Measurements from ENCODE around the gene RXFP4.
"Not testable (repeated sequence)": the region's sequence is repeated elsewhere in the genome, so short reads cannot be mapped to it uniquely, and the experiment has no call there.

The RXFP4 gene
- long read RNA-seq, donor 1: 0 reads
- long read RNA-seq, donor 2: 0 reads
- long read RNA-seq, donor 3: 0 reads
- long read RNA-seq, donor 4: 0 reads
- long read RNA-seq, donor 5: 0 reads
- long read RNA-seq, donor 6: 0 reads
- long read RNA-seq, donor 7: 0 reads
- long read RNA-seq, donor 8: 0 reads

GRCh38 chr1:155940993-155941844, at the start of gene RXFP4:
Gene RXFP4 (plus strand): TSS chr1:155941638. CDS start chr1:155941710, 72 bp downstream.
- DNase-seq: peak; percentile 42

GRCh38 chr1:155892796-155893195, 48.6 kb upstream of the RXFP4 start:
- no peak for DNase-seq

- peak; percentile 5 for DNase-seq
Observed at GRCh38 chr1:155893389-155894142, 47.9 kb upstream of the RXFP4 start.

GRCh38 chr1:155895617-155896016, 45.8 kb upstream of the RXFP4 start:
- DNase-seq: not testable (repeated sequence)

- DNase-seq: not testable (repeated sequence)
Observed at GRCh38 chr1:155896476-155896875, 45.0 kb upstream of the RXFP4 start.

GRCh38 chr1:155897746-155898145, 43.7 kb upstream of the RXFP4 start:
- DNase-seq: no peak

GRCh38 chr1:155898888-155899287, 42.5 kb upstream of the RXFP4 start:
- no peak for DNase-seq

- DNase-seq: no peak
Observed at GRCh38 chr1:155899683-155900082, 41.8 kb upstream of the RXFP4 start.

GRCh38 chr1:155900161-155900560, 41.3 kb upstream of the RXFP4 start:
- DNase-seq: no peak

- no peak for DNase-seq
Observed at GRCh38 chr1:155904261-155904660, 37.2 kb upstream of the RXFP4 start.

GRCh38 chr1:155909894-155910293, 31.5 kb upstream of the RXFP4 start:
- no peak for DNase-seq

- DNase-seq: peak; percentile 71
Observed at GRCh38 chr1:155910621-155911121, 30.8 kb upstream of the RXFP4 start.

- peak; percentile 80 for DNase-seq
Observed at GRCh38 chr1:155911156-155912055, 30.0 kb upstream of the RXFP4 start, which contains the start of gene RIT1. Gene RIT1 (minus strand): TSS chr1:155911349. CDS start chr1:155910761, 588 bp downstream.

- DNase-seq: no peak
Observed at GRCh38 chr1:155912056-155912536, 29.3 kb upstream of the RXFP4 start.

GRCh38 chr1:155913969-155914757, 27.3 kb upstream of the RXFP4 start:
- DNase-seq: no peak

- DNase-seq: no peak
Observed at GRCh38 chr1:155918660-155919059, 22.8 kb upstream of the RXFP4 start.

- DNase-seq: no peak
Observed at GRCh38 chr1:155919801-155920200, 21.6 kb upstream of the RXFP4 start.

GRCh38 chr1:155920717-155921116, 20.7 kb upstream of the RXFP4 start:
- no peak for DNase-seq

- no peak for DNase-seq
Observed at GRCh38 chr1:155925506-155925905, 15.9 kb upstream of the RXFP4 start.

GRCh38 chr1:155929057-155929456, 12.4 kb upstream of the RXFP4 start:
- no peak for DNase-seq

GRCh38 chr1:155930725-155931124, 10.7 kb upstream of the RXFP4 start:
- not testable (repeated sequence) for DNase-seq
